ENCODE data around the gene DCAF11. TPM values are rescaled to one million over a fixed set of nuclear protein-coding genes. Genes with fewer than 3 reads are reported as not detected.

The DCAF11 gene
- total and polyA plus RNA-seq, 2 of the 13 experiments (the other 11 are each of a cell fraction or from before 2014, with no cell fraction given) = 150 to 257 TPM

DNA sequence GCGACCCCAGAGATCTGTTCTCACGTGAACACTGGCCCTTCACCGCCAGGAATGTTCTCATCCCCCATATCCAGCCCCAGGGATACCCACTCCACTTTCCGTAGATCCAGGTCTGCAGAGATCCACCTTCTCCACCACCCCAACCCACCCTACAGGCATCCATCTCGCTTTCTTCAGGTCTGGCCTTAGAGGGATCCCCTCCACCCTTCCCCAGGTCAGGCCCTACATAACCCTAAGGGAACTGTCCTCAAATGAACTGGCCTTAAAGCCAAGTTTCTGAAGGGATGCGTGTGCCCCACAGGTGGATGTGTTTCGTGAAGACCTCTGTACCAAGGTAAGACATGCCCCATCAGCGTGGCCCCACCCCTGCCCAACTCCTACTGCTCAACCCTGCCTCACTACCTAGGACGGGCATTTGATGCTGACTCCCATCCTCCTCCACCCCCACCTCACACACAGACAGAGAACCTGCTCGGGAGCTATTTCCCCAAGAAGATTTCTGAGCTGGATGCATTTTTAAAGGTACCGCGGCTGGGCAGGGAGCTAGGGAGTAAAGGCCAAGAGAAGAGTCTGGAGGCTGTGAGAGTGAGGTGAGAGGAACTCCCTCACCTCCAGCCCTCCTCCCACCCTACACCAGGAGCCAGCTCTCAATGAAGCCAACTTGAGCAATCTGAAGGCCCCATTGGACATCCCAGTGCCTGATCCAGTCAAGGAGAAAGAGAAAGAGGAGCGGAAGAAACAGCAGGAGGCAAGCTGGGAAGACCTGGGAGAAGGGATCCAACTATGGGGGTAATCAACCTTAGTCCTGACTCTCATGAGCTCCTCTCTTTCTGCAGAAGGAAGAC lies 22.3 kb downstream of the DCAF11 start (continued):
- TF ChIP-seq ZNF749 (CRISPR knock-in tag; IDR thresholded peaks at IDR 0.05; ENCODE audit: borderline replicate concordance) = 0 out of 2 replicates have a peak, but pooled peaks have one; percentile 5
- TF ChIP-seq REPIN1 (CRISPR knock-in tag; IDR thresholded peaks at IDR 0.05; ENCODE audit: borderline replicate concordance, low read depth) = no peak
- 0 out of 2 replicates have a peak, but pooled peaks have one; percentile 21 for TF ChIP-seq JUN (CRISPR knock-in tag; IDR thresholded peaks at IDR 0.05)
- TF ChIP-seq, protein P1, sequence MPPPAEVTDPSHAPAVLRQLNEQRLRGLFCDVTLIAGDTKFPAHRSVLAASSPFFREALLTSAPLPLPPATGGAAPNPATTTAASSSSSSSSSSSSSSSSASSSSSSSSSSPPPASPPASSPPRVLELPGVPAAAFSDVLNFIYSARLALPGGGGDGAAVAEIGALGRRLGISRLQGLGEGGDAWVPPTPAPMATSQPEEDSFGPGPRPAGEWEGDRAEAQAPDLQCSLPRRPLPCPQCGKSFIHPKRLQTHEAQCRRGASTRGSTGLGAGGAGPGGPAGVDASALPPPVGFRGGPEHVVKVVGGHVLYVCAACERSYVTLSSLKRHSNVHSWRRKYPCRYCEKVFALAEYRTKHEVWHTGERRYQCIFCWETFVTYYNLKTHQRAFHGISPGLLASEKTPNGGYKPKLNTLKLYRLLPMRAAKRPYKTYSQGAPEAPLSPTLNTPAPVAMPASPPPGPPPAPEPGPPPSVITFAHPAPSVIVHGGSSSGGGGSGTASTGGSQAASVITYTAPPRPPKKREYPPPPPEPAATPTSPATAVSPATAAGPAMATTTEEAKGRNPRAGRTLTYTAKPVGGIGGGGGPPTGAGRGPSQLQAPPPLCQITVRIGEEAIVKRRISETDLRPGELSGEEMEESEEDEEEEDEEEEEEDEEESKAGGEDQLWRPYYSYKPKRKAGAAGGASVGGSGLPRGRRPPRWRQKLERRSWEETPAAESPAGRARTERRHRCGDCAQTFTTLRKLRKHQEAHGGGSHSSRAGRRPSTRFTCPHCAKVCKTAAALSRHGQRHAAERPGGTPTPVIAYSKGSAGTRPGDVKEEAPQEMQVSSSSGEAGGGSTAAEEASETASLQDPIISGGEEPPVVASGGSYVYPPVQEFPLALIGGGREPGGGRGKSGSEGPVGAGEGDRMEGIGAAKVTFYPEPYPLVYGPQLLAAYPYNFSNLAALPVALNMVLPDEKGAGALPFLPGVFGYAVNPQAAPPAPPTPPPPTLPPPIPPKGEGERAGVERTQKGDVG (CRISPR knock-in tag; IDR thresholded peaks at IDR 0.05; ENCODE audit: borderline replicate concordance) = no peak
- TF ChIP-seq POLR2AphosphoS2 (IDR thresholded peaks at IDR 0.05; ENCODE audit: low read depth, low read length) = peak; percentile 47; the same call in 1 of the 2 replicates
- peak; percentile 84 for TF ChIP-seq PAF1 (CRISPR knock-in tag; IDR thresholded peaks at IDR 0.05)
- peak; percentile 7; the same call in 1 of the 2 replicates for TF ChIP-seq ETV5 (CRISPR knock-in tag; IDR thresholded peaks at IDR 0.05; ENCODE audit: borderline replicate concordance)
- TF ChIP-seq SMYD3 (CRISPR knock-in tag; IDR thresholded peaks at IDR 0.05) = no peak
- peak; percentile 43; the same call in 1 of the 2 replicates for TF ChIP-seq ZNF251 (CRISPR knock-in tag; IDR thresholded peaks at IDR 0.05)
- no peak; the same call in 1 of the 2 replicates for TF ChIP-seq SAP130 (CRISPR knock-in tag; IDR thresholded peaks at IDR 0.05; ENCODE audit: low read depth)
- TF ChIP-seq MXD4 (CRISPR knock-in tag; IDR thresholded peaks at IDR 0.05) = no peak
- TF ChIP-seq BORCS8-MEF2B (CRISPR knock-in tag; IDR thresholded peaks at IDR 0.05) = peak; percentile 61
- TF ChIP-seq, protein P2, sequence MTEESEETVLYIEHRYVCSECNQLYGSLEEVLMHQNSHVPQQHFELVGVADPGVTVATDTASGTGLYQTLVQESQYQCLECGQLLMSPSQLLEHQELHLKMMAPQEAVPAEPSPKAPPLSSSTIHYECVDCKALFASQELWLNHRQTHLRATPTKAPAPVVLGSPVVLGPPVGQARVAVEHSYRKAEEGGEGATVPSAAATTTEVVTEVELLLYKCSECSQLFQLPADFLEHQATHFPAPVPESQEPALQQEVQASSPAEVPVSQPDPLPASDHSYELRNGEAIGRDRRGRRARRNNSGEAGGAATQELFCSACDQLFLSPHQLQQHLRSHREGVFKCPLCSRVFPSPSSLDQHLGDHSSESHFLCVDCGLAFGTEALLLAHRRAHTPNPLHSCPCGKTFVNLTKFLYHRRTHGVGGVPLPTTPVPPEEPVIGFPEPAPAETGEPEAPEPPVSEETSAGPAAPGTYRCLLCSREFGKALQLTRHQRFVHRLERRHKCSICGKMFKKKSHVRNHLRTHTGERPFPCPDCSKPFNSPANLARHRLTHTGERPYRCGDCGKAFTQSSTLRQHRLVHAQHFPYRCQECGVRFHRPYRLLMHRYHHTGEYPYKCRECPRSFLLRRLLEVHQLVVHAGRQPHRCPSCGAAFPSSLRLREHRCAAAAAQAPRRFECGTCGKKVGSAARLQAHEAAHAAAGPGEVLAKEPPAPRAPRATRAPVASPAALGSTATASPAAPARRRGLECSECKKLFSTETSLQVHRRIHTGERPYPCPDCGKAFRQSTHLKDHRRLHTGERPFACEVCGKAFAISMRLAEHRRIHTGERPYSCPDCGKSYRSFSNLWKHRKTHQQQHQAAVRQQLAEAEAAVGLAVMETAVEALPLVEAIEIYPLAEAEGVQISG (CRISPR knock-in tag; IDR thresholded peaks at IDR 0.05) = peak; percentile 13; the same call in 1 of the 2 replicates
- TF ChIP-seq, protein P3, sequence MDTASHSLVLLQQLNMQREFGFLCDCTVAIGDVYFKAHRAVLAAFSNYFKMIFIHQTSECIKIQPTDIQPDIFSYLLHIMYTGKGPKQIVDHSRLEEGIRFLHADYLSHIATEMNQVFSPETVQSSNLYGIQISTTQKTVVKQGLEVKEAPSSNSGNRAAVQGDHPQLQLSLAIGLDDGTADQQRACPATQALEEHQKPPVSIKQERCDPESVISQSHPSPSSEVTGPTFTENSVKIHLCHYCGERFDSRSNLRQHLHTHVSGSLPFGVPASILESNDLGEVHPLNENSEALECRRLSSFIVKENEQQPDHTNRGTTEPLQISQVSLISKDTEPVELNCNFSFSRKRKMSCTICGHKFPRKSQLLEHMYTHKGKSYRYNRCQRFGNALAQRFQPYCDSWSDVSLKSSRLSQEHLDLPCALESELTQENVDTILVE (CRISPR knock-in tag; IDR thresholded peaks at IDR 0.05) = 0 out of 2 replicates have a peak, but pooled peaks have one; percentile 20
- peak; percentile 35; the same call in 1 of the 2 replicates for TF ChIP-seq ZNF253 (CRISPR knock-in tag; IDR thresholded peaks at IDR 0.05; ENCODE audit: borderline replicate concordance)
- TF ChIP-seq, protein P4, sequence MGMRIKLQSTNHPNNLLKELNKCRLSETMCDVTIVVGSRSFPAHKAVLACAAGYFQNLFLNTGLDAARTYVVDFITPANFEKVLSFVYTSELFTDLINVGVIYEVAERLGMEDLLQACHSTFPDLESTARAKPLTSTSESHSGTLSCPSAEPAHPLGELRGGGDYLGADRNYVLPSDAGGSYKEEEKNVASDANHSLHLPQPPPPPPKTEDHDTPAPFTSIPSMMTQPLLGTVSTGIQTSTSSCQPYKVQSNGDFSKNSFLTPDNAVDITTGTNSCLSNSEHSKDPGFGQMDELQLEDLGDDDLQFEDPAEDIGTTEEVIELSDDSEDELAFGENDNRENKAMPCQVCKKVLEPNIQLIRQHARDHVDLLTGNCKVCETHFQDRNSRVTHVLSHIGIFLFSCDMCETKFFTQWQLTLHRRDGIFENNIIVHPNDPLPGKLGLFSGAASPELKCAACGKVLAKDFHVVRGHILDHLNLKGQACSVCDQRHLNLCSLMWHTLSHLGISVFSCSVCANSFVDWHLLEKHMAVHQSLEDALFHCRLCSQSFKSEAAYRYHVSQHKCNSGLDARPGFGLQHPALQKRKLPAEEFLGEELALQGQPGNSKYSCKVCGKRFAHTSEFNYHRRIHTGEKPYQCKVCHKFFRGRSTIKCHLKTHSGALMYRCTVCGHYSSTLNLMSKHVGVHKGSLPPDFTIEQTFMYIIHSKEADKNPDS (CRISPR knock-in tag; IDR thresholded peaks at IDR 0.05) = no peak
- TF ChIP-seq SOX13 (IDR thresholded peaks at IDR 0.05) = no peak
- TF ChIP-seq SOX13 (CRISPR knock-in tag; conservative IDR thresholded peaks at IDR 0.05 in 1 of 2, IDR thresholded peaks at IDR 0.05 in 1 of 2) = no peak
- TF ChIP-seq KDM2A (CRISPR knock-in tag; IDR thresholded peaks at IDR 0.05; ENCODE audit: borderline replicate concordance, low read depth) = 0 out of 2 replicates have a peak, but pooled peaks have one; percentile 56
